BE2C (cell line): ENCODE data around the gene DNAJC25.
"Not testable (repeated sequence)": the region's sequence is repeated elsewhere in the genome, so short reads cannot be mapped to it uniquely, and the experiment has no call there.

Experiments used
- DNase-seq: peaks from one replicate; pipeline ENCODE4 v3.0.0-alpha.2; 2020
- H3K27me3 ChIP-seq: fragments of 250-450 bp; sonication (Bioruptor Pico); 2 replicates; pipeline ENCODE4 v1.5.1; 2020; ENCODE audit warnings: mild to moderate bottlenecking
- H3K36me3 ChIP-seq: fragments of 250-450 bp; sonication (Bioruptor Pico); 2 replicates; pipeline ENCODE4 v1.5.1; 2020; ENCODE audit warnings: mild to moderate bottlenecking
- H3K4me1 ChIP-seq: fragments of 250-450 bp; sonication (Bioruptor Pico); 2 replicates; pipeline ENCODE4 v1.5.1; 2020
- H3K4me3 ChIP-seq: 2 replicates; pipeline ENCODE4 v1.5.1; 2011; ENCODE audit warnings: low read depth, low read length
- H3K9me3 ChIP-seq: fragments of 250-450 bp; sonication (Bioruptor Pico); 2 replicates; pipeline ENCODE4 v1.5.1; 2020
- CTCF ChIP-seq: IDR thresholded peaks from 2 replicates; pipeline ENCODE4 v1.5.1; 2012; ENCODE audit warnings: mild to moderate bottlenecking, low read depth, low read length

Gene DNAJC25

DNA sequence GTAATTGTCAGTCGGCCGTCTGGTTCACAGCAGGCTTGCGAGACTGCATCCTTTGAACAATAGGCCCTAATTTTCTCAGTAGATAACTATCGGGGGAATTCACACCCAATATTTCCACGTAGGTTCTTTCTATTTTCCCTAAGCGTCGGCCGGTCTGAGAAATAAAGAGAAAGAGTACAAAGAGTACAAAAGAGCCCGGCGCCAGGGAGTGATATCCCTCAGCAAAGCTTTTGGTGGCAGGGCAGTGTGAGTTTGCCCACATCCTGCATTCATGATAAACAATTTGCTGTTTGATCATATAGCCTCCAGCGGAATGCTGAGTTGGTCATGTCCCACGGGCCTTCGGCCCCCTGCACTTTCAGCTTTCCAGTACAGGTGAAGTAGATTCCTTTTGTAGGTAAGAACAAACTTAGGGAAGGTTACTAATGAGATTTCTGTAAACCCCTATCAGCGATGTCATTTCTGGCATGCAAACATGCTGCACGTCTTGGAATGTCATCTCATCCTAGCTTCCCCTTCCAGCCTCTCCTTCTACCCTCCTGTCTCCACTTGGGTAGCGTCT, 27.0 kb upstream of the DNAJC25 start:
- Histone ChIP-seq H3K4me1 (peaks cover 3% of the 10 kb centered on the region; the same call in 1 of the 2 replicates), H3K9me3 (no peaks in the 10 kb centered on the region), H3K4me3 (no peak overlapping the region), H3K27me3 (no peaks in the 10 kb centered on the region), H3K36me3 (no peaks in the 10 kb centered on the region)
- TF ChIP-seq CTCF = no peak
- no peak for DNase-seq

DNA sequence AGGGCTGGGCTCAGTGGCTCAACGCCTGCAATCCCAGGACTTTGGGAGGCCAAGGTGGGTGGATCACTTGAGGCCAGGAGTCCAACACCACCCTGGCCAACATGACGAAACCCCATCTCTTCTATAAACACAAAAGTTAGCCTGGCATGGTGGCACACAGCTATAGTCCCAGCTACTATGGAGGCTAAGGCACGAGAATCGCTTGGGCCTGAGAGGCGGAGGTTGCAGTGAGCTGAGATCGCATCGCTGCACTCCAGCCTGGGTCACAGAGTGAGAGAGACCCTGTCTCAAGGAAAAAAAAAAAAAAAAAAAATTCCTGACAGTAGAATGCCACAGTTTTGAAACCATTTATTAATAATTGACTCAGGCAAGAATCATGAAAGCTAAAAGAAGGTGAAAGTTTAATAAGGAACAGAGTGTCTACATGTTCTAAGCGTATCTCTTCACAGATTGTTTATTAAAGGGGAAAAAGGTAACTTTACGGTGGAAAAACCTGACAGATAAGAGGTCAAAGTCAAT, 26.0 kb upstream of the DNAJC25 start:
- no peak for DNase-seq
- H3K9me3 ChIP-seq = no peaks in the 10 kb centered on the region
- H3K4me3 ChIP-seq = no peak overlapping the region
- TF ChIP-seq CTCF = no peak
- H3K27me3 ChIP-seq = no peaks in the 10 kb centered on the region
- peaks cover 3% of the 10 kb centered on the region; the same call in 1 of the 2 replicates for H3K4me1 ChIP-seq
- no peaks in the 10 kb centered on the region for H3K36me3 ChIP-seq

GRCh38 chr9:111610149-111610548, 21.0 kb upstream of the DNAJC25 start:
- Histone ChIP-seq H3K9me3 (no peaks in the 10 kb centered on the region), H3K36me3 (no peaks in the 10 kb centered on the region), H3K4me1 (no peaks in the 10 kb centered on the region), H3K4me3 (no peak overlapping the region), H3K27me3 (no peaks in the 10 kb centered on the region)
- no peak for DNase-seq
- TF ChIP-seq CTCF = no peak

DNA sequence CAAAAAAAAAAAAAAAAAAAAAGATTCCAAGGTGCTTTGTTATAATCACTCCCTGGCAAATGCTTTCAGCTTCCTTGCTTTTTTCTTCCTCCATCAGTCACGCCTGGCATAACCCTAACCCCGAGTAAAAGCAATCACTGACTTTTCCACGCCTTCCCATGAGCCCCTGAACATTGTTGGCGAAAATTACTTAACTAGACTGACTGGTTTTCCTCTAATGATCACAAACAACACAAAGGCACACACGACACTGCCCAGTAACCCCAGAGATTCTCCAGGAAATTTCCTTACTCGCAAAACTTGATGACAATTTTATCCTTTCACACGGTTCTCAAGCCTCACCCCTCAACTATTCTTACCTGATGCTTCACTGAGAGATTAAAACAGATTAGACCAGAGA, 20.3 kb upstream of the DNAJC25 start:
- no peaks in the 10 kb centered on the region for H3K36me3 ChIP-seq
- TF ChIP-seq CTCF = no peak
- no peak for DNase-seq
- no peak overlapping the region for H3K4me3 ChIP-seq
- H3K27me3 ChIP-seq = no peaks in the 10 kb centered on the region
- no peaks in the 10 kb centered on the region for H3K4me1 ChIP-seq
- H3K9me3 ChIP-seq = no peaks in the 10 kb centered on the region

- Histone ChIP-seq H3K4me3 (no peak overlapping the region), H3K36me3 (no peaks in the 10 kb centered on the region), H3K27me3 (no peaks in the 10 kb centered on the region), H3K4me1 (no peaks in the 10 kb centered on the region), H3K9me3 (no peaks in the 10 kb centered on the region)
- no peak for TF ChIP-seq CTCF
- DNase-seq = no peak
Measured at GRCh38 chr9:111613436-111614040, 17.6 kb upstream of the DNAJC25 start.

DNA sequence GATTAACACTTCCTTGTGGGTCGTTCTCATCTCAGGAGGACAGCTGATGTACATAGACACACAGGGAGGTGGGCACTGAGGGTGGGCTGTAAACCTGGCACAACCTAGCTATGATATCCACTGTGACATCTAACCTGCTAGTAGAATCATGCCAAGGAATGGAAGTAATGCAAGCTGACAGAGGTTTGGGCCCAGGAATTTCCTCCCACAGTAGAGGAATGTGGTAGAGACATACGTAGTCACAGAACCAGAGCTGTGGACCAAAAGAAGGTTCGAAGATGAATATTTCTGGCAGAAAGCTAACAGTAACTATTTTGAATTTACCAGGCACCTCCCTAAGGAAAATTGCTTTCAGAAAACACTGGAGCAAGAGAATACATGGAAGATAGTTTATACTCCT, 15.2 kb upstream of the DNAJC25 start:
- Histone ChIP-seq H3K4me3 (no peak overlapping the region), H3K27me3 (no peaks in the 10 kb centered on the region)

DNA sequence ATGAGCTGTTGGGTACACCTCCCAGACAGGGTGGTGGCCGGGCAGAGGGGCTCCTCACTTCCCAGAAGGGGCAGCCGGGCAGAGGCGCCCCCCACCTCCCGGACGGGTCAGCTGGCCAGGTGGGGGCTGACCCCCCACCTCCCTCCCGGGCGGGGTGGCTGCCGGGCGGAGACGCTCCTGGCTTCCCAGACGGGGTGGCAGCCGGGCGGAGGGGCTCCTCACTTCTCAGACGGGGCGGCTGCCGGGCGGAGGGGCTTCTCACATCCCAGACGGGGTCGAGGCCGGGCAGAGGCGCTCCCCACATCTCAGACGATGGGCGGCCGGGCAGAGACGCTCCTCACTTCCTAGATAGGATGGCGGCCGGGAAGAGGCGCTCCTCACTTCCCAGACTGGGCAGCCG, 13.8 kb upstream of the DNAJC25 start:
- not testable (repeated sequence) for H3K36me3 ChIP-seq, H3K4me1 ChIP-seq, H3K27me3 ChIP-seq, DNase-seq, H3K4me3 ChIP-seq, H3K9me3 ChIP-seq

More for the DNA sequence above, 15.2 kb upstream of the DNAJC25 start:
- H3K4me1 ChIP-seq = no peaks in the 10 kb centered on the region
- TF ChIP-seq CTCF = no peak
- no peak for DNase-seq
- H3K36me3 ChIP-seq = no peaks in the 10 kb centered on the region
- no peaks in the 10 kb centered on the region for H3K9me3 ChIP-seq
